Activated T-helper 1 cell treated with anti-CD3 and anti-CD28 coated beads, Interleukin-2, amount 50 U/mL, for 16 hours (primary cell): ENCODE results near the gene SPOUT1.

Experiments
- DNase-seq, 2 donors: peaks; one replicate each; pipeline ENCODE4 v3.0.0-alpha.2; 2020; ENCODE audit warnings: low read depth in 1 of 2, low spot score in 1 of 2

The SPOUT1 gene

DNA sequence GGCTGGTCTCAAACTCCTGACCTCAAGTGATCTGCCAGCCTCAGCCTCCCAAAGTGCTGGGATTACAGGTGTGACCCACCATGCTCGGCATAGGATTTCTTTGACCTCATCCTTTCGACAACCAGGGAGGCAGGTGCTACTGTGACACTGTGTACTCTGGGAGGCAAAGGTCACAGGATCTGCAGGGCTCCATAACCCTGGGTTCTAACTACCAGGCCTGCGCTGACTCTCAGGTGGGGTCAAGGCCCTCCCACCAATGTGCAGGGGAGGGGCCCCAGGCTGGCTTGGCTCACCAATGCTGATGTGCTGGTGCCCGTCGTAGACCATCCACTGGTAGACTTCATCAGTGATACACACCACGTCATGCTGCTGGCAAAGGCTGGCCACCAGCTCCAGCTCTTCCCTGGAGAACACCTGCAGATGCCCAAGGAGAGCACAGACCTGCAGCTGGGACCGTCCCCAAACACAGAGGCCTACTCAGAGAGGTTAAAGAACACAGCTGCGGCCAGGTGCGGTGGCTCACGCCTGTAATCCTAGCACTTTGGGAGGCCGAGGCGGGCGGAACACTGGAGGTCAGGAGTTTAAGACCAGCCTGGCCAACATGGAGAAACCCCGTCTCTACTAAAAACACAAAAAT is 7.0 kb upstream of the SPOUT1 start:
- DNase-seq, result no peak

DNA sequence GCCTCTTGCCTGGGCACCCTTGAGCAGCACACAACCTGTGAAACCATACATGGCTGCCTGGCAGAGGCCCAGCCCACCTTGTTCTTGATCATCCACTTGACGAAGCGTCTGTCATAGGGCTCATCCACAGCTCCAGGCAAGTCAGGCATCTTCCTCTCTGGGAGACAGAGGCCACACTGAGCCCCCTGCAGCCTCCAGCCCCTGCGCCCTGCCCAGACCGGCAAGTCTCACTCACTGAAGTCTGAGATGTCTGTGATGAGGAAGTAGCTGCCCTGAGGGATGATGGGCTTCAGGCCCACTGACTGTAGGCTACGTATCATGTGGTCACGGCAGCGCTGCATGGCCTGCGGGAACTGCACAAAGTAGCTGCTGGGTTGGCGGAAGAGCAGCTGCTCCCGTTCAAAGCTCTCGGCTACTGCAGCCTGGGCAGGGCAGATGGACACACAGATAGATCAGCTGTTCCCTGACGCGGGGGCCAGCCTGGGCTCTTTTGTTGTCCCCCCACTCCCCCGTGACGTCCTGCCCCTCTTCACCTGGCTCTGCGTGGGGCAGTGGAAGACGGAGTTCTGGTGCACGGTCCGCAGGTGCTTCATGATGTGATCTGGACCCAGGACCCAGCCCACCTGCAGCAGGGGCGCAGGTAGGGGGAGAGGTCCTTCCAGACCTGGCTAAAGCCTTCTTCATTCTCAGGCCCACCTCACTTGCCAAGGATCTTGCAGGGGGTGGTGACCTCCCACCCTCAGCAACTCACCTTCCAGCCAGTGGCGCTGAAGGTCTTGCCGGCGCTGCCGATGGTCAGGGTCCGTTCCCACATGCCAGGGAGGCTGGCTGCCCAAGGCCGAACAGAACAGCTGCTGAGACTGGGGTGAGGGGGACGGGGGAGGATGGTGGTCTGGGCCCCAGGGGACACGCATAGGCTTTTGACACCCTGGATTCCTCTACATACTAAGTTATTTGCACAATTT is 5.9 kb upstream of the SPOUT1 start:
- no peak for DNase-seq

DNA sequence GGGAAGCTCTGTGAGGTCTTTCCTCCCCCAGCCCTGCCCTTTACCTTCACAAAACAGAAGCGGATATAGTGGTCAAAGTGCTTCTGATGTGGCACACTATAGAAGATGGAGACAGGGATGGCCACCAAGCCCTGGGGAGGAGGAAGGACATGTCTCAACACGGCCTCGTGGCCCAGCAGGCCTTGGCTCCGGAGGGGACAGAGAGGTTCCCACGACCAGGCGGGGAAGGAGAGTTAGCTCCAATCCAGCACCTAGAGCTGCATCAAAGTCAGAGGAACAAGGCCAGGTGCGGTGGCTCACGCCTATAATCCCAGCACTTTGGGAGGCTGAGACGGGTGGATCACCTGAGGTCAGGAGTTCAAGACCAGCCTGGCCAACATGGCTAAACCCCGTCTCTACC is 4.1 kb upstream of the SPOUT1 start:
- no peak for DNase-seq

DNA sequence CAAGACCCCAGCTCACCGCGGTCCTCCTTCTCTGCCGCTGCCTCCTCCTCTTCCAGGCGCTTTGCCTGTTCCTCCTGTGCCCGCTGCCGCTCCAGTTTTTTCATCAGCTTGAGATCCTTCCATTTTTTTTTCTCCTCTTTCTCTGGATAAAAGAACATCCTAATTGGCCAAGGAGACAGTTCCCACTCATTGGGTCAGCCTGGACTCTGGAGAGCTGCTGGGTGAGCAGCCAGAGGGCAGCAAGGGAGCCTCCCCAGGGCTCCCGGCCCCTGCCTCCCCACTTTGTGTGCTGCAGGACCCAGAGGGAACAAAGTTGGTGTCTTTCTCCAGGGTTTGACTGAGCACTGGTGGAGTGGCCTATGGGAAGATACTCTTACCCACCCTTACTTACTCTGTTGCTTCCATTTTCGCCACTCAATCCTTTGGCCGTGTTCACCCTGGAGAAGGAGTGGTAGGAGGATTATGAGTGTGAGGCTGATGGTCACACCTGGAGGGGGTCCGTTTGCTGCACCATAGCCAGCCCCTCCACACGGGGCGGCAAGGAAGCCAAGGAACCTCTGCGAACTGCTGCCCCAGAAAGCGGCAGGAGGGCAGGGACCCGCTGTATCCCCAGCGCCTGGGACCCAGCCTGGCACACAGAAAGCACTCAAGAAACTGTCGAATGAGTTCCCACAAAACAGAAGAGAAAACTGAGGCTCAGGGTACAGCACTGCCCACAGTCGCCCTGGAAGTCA is 708 bp downstream of the SPOUT1 start:
- DNase-seq, result no peak

DNA sequence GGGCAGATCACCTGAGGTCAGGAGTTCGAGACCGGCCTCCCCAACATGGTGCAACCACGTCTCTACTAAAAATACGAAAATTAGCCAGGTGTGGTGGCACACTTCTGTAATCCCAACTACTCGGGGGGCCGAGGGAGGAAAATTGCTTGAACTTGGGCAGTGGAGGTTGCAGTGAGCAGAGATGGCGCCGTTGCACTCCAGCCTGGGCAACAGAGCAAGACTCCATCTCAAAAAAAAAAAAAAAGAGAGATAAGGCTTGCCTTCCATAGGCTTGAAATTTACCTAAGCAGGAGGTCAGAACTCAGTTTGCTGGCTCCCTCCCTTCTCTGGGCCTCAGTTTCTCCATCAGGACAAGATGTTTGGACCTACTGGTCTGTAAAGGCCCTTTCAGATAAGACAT is 1.3 kb downstream of the SPOUT1 start:
- DNase-seq, result no peak

DNA sequence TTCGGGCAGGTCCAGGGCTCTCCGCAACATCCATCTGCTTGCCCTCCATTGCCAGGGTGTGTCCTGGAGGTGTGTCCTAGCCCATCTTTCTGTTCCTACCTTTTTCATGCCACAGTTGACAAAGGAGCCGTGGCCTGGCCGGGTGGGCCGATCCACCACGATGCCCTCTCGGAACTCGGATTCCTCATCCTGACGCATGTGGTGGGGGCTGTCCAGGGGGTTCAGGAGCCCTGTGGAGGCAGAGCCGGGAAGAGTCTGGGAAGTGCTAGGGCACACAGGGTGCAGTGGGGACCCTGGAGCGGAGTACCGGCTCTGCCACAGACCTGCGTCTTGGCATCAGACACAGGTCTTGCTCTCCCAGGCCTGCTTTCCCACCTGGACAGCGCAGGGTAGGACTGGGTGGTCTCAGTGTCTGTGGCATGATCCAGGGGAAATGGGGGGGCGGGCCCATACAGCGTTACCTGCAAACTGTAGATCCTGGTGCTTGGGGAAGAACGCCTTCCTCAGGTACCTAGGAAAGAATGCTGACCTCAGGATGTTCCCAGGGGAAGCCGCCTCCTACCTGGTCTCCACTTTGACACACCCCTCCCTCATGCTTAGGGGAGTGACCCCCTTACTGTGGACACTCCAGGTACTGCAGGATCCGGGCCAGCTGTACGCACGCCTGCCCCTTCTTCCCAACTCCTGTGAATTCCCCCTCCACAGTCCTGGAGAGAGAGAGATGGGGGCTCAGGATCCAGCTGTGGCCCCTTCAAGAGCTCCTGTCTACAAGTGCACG is 3.5 kb downstream of the SPOUT1 start:
- DNase-seq, result no peak

DNA sequence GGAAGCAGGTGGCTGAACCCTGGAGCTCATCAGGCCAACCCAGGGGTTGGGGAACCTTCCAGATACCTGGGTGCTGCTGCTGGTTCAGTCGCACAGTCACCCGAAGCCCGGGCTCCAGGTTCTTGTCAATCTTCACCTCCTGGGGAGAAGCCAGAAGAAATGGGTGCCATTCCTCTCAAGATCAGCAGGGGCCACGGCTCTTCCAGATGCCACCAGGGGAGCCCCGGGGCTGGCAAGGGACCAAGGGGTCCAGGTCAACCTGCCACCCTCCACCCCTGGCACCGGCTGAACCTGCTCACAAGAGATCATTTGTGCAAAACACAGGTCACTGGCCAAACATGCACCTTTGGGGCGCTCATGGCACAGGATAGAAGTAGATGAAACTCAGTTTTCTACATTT is 4.7 kb downstream of the SPOUT1 start:
- DNase-seq, result no peak

DNA sequence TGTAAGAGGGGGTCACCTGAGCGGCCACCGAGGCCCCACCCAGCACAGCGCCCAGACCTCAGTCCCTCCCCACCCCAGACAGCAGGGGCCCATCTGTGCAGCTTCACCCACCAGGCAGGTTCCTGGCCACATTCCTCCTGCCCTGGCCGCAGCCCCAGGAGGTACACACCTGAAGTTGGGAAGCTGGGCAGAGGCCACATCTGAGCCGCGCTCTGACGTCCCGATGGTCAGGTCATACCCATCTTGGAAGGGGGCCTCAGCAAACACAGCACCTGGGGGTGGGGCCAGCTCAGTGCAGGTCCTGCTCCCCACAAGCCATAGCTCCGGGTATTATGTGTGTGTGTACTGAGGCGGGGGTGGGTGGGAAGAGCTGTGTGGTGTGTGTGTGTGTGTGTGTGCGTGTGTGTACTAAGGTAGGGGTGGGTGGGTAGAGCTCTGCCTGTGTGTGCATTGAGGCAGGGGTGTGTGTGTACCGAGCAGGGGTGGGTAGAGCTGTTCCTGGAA is 5.6 kb downstream of the SPOUT1 start:
- no peak for DNase-seq

DNA sequence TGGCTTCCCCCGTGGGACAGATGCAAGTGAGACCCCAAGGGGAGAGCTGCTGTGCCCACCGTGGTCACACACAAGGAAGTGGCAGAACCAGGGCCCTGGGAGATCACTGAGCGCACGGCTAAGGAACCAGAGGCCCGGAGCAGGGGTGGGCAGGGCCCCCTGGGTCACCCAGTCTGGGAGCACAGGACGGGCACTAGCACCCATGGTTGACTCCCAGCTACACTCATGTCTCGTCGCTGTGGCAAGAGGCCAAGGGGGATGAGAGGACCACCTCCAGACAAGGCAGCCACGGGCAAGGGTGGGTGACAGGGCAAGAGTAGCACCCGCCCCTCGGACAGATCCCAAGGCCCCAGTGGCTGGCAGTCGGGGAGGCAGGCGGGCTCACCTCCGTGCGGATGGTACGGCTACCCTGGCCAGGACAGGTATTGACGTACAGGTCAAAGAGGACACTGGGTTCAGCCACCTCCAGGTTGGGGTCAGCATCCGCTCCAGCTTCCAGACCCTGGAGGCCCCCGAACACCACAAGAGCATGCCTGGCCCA is 6.2 kb downstream of the SPOUT1 start:
- no peak for DNase-seq

DNA sequence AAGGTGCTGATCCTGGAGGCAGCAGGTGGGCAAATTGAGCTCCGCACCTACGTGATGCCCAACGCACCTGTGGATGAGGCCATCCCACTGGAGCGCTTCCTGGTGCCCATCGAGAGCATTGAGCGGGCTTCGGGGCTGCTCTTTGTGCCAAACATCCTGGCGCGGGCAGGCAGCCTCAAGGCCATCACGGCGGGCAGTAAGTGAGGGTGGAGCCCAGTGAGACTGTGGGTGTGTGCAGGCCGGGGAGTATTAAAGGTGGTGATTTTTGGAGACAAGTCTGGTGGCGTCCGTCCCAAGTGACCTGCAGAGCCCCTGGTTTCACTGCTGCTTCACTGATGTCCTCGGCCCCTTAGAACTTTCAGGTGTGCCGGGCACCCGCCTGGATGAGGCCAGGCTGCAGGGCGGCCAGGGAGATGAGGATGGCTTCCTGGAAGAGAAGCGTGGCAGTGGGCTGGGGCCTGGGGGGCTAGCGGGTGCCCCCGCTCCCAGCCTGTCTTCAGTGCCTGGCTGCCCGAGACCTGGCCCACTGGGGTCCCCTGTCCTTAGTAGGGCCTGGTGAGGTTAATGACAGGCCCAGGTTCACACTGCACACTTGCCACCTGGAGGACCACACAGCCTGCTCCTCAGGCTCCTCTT is 7.1 kb downstream of the SPOUT1 start:
- DNase-seq, result no peak

DNA sequence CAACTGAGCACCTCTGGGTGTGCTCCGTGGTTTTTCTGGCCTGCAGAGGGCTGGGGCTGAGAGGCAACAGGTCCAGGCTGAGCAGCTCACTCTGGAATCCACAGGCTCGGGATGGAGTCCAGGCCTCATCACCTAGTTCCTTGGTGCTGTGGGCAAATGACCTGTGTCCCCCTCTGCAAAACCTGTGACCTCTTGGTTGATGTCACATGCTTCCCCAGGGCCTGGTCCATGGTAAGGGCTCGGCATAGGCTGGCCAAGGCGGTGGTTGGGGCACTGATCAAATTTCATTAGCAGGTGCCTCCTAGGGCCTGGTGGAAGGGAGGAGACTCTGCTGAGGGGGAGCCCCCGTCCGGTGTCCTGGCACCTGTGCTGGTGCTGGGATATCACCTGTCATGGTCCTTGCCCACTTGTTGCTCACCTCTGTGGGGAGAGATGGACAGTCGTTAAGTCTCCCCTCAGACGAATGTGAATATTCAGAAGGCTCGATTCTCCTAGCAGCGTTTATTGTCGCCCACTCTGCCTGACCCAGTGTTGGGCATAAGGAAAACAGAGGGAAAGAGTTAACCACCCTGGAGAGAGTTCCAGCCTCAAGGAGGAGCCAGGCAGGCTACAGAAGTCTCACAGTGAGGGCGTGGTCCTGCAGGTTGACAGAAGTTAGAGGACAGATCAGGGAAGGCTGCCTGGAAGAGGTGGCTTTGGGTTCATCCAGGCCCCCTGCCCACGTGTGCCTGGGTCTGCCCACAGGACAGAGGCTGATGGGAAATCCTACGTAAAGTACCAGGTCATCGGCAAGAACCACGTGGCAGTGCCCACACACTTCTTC is 7.8 kb downstream of the SPOUT1 start:
- no peak for DNase-seq

DNA sequence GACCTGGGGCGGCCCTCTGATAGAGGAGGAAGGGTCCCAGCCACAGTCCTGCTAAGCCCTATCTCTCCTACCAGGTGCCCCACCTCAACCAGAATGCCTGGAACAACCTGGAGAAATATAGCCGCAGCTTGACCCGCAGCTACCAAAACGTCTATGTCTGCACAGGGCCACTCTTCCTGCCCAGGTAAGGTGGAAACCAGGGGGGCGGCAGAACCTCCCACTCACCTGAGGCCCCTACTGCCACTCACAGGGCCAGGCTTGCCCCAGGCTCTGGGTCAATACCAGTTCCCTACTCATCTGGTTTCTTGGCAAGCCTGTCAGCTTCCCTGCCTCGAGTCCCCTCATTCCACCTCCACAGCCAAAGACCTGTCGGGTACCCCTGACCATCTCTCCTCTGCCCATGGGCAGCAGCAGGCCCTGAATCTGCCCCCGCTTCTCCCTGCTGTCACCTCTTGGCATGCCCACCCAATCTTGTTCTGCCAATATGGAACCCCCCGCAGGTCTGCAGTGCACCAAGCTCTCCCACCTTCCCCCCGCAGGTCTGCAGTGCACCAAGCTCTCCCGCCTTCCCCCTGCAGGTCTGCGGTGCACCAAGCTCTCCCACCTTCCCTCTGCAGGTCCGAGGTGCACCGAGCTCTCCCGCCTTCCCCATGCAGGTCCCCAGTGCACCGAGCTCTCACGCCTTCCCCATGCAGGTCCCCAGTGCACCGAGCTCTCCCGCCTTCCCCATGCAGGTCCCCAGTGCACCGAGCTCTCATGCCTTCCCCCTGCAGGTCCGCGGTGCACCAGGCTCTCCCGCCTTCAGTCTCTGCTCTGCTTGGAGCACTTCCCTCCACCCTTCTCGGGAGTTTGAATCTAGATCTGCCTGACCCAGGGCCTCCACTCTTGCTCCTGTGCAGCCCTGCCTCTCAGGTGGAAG is 8.7 kb downstream of the SPOUT1 start:
- DNase-seq, result no peak

DNA sequence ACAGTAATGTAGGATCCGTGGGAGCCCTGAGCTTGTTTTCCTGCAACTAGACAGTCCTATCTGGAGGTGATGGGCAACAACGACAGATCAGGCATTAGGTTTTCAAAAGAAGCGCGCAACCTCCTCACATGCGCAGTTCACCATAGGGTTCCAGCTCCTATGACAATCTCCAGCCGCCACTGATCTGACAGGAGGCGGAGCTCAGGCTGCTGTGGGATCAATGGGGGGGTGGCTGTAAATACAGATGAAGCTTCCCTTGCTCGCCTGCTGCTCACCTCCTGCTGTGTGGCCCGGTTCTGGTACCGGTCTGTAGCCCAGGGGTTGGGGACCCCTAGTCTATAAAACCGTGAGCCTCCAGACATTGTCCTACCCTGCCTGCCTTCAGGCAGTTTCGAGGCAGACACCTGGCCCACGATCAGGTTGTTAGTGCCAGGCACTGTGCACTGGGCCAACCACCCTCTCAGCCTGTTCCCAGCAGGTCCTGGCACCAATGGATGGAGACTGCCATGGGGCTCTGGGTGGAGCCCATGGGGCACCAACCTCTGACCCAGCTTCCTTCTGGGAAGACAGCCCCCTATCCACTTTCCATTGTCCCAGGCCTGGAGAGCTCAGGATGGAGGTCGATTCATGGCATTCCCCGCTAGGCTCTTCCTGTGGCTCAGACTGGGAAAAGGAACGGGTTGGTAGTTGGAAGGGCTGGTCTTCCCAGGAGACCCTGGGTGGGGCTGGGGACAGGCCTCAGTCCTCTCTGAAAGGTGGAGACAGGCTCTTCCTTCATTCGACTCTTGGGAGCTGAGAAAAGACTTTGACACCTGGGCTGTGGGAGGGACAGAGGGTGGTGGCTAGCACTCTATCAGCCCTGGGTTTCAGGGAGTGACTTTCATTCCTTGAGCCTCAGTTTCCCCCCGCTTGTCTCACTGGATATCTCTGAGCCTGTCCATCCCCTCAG is 9.6 kb downstream of the SPOUT1 start:
- DNase-seq, result no peak

DNA sequence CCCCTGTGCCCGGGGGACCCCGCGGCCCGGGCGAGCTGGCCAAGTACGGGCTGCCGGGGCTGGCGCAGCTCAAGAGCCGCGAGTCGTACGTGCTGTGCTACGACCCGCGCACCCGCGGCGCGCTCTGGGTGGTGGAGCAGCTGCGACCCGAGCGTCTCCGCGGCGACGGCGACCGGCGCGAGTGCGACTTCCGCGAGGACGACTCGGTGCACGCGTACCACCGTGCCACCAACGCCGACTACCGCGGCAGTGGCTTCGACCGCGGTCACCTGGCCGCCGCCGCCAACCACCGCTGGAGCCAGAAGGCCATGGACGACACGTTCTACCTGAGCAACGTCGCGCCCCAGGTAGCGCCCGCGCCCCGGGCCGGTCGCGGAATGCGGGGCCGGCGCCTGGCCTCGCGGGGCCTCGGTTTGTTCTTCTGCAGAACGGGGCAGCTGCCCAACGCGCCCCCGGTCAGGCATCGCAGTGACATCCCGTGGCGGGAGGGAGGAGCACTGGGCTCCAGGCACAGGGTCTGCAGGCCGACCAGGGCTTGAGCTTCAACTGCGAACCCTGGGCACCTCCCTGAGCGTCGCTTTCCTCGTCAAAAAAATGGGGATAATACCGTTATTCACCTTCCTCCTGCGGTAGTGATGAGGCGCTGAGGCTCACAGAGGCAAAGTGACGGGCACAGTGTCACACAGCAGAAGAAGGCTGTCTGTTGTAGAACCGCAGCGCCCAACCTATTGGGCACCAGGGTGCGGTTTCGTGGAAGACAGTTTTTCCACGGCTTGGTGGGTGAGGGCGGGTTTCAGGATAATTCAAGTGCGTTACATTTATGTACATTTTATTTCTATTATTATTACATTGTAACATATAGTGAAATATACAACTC is 10.5 kb downstream of the SPOUT1 start:
- peak in 1 of 2 donors; percentile 16 for DNase-seq

DNA sequence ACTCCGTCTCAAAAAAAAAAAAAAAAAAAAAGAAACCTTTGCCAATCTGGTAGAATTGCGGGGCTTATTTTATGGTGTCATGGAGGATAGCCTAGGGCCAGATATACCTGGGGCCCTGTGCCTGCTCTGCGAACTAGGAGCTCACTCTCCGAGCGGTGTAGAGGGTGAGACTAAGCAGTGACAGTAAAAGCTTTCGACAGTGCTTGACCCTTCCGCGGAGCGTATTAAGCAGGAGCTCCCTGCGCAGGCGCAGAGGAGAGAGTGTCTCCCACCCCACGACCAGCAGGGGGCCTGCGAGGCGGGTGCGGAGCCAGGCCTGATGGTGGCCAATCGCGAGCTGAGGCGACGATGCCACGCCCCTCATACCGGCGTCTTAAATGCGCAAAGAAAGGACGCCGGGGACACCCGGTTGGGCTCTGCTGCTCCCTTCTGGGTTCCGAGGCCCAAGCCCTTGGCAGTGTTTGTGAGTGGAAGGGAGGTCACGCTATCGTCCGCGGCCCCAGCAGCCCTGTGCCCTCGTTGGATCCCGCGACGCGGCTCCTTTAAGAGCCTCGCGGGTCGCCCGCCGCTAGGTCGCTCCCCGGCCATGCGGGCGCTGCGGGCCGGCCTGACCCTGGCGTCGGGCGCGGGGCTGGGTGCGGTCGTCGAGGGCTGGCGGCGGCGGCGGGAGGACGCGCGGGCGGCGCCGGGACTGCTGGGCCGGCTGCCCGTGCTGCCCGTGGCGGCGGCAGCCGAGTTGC is 11.3 kb downstream of the SPOUT1 start, which contains the start of gene ENDOG:
Gene ENDOG, plus strand, starts transcription at position 402 of the 740 bp plus-strand sequence. Its CDS starts 185 bp downstream, at position 587.
- DNase-seq, result peak; percentile 93 to 96
